ENCODE measurements around the gene FBXL7.

The FBXL7 gene

DNA sequence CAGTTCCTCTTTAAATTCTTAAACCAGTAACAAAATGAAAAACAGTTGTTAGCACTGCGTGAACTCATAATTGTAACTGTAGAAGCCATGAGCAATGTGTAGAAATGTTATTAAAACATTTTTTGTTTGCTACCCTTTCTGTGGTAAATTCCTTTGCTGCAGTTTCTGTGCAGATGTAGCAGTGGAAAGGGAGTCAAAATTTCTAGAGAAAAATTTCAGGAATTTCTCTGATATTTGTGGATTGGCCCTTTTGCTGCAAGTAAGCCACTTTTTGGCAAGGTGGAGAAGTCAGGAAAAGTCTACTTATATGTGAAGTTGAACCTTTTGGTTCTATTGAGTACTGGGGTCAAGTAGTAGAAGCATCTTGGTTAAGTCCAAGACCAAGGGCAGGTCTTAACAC, 10.1 kb downstream of the FBXL7 start:
- no peak overlapping the region for H3K4me3 ChIP-seq (ENCODE audit: low read length)
- no peaks in the 10 kb centered on the region for H3K36me3 ChIP-seq (ENCODE audit: control insufficient read depth, insufficient read depth, low read length)
- H3K9ac ChIP-seq (ENCODE audit: low read length): no peak overlapping the region
- no peaks in the 10 kb centered on the region for H3K9me3 ChIP-seq (ENCODE audit: control insufficient read depth, low read length)
- no peaks in the 10 kb centered on the region for H3K4me1 ChIP-seq (ENCODE audit: control insufficient read depth, insufficient read depth, low read length)
- H3K27me3 ChIP-seq (ENCODE audit: control insufficient read depth, insufficient read depth, low read length): no peaks in the 10 kb centered on the region

DNA sequence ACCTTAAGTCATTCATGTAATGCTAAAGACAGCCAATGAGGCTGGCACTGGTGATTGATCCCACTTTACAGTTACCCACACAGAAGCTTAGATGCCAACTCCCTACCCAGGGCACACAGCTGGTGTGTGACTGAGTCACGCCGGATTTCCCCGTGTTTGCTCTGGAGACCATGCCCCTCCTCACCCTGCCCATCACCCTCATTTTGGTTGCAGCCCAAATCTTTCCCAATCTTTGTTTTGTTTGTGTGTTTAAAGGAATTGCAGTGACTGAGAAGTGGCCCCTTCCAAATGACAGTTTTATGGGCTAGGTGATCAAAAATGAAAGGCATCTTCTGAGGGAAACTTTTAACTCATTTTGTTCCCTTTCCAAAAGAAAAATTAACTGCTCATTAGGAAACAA, 10.9 kb downstream of the FBXL7 start:
- no peaks in the 10 kb centered on the region for H3K27me3 ChIP-seq (ENCODE audit: control insufficient read depth, insufficient read depth, low read length)
- H3K4me1 ChIP-seq (ENCODE audit: control insufficient read depth, insufficient read depth, low read length): no peaks in the 10 kb centered on the region
- no peaks in the 10 kb centered on the region for H3K36me3 ChIP-seq (ENCODE audit: control insufficient read depth, insufficient read depth, low read length)
- H3K9me3 ChIP-seq (ENCODE audit: control insufficient read depth, low read length): no peaks in the 10 kb centered on the region
- H3K9ac ChIP-seq (ENCODE audit: low read length): no peak overlapping the region
- no peak overlapping the region for H3K4me3 ChIP-seq (ENCODE audit: low read length)

DNA sequence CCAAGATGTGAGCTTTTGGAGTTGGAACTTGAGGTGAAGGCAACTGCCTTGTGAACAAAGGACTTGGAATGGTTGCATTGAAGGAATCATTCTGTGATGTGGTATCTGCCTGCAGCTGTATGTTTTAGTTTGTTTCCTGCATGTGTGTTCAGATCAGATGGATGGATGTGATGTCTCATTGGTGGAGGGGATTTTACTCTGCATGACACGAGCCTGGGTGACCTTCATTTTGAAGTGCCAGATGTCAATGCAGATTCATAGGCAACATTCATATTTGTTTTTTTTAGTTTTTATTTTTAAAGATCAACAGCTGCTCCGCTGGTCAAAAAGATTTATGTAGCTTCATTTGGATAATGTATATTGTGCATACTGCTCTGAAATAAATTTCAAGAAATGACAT, 13.5 kb downstream of the FBXL7 start:
- Histone ChIP-seq H3K9ac (ENCODE audit: low read length) (no peak overlapping the region), H3K4me3 (ENCODE audit: low read length) (no peak overlapping the region), H3K4me1 (ENCODE audit: control insufficient read depth, insufficient read depth, low read length) (no peaks in the 10 kb centered on the region), H3K9me3 (ENCODE audit: control insufficient read depth, low read length) (no peaks in the 10 kb centered on the region), H3K36me3 (ENCODE audit: control insufficient read depth, insufficient read depth, low read length) (no peaks in the 10 kb centered on the region), H3K27me3 (ENCODE audit: control insufficient read depth, insufficient read depth, low read length) (no peaks in the 10 kb centered on the region)

DNA sequence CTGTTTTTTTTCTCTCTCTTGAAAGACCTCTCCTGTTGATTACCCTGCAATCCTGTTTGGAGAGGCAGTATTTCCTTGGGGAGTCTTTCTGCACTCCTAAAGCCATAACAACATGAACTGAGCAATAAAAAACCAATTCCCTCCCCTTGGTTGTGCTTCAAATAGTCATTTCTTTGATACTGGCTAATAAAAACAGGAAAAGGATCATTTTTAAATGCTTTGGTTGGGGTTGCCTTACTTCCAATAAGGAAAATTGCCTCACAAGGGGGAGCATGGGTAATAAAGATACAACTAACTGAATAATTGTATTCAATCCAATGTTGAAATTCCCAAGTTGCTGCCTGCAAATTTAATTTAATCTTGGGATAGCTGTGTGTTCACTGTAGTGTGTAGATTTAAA, 13.9 kb downstream of the FBXL7 start:
- no peaks in the 10 kb centered on the region for H3K4me1 ChIP-seq (ENCODE audit: control insufficient read depth, insufficient read depth, low read length)
- no peaks in the 10 kb centered on the region for H3K9me3 ChIP-seq (ENCODE audit: control insufficient read depth, low read length)
- no peak overlapping the region for H3K4me3 ChIP-seq (ENCODE audit: low read length)
- no peak overlapping the region for H3K9ac ChIP-seq (ENCODE audit: low read length)
- H3K36me3 ChIP-seq (ENCODE audit: control insufficient read depth, insufficient read depth, low read length): no peaks in the 10 kb centered on the region
- H3K27me3 ChIP-seq (ENCODE audit: control insufficient read depth, insufficient read depth, low read length): no peaks in the 10 kb centered on the region

DNA sequence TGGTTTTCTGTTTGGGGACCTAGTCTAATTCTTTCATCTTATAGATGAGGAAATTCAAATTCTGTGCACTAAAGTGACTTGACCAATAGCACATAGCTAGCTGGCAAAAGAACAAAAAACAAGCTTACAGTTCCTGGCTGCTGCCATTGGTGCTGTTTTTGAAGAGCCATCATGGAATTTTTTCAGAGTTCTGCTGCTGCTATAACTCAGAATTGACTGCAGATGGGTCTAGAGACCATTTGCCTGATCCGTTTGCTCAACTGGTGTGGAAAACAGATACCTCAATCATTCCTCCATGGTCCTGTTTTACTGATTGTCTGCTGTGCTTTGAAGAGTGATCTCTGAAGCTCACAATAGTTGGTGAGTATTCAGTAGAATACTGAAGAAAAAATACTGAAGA, 15.2 kb downstream of the FBXL7 start:
- Histone ChIP-seq H3K4me1 (ENCODE audit: control insufficient read depth, insufficient read depth, low read length) (no peaks in the 10 kb centered on the region), H3K27me3 (ENCODE audit: control insufficient read depth, insufficient read depth, low read length) (no peaks in the 10 kb centered on the region), H3K36me3 (ENCODE audit: control insufficient read depth, insufficient read depth, low read length) (no peaks in the 10 kb centered on the region)

DNA sequence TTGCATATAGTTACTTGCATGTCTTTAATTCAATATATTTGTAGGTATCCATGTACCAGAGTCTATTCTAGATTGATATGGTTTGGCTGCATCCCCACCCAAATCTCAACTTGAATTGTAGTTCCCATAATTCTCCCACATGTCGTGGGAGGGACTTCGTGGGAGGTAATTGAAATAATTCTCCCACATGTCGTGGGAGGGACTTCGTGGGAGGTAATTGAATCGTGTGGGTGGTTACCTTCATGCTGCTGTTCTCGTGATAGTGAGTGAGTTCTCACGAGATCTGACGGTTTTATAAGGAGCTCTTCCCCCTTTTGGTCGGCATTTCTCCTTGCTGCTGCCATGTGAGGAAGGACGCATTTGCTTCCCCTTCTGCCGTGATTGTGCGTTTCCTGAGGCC, 16.5 kb downstream of the FBXL7 start:
- no peaks in the 10 kb centered on the region for H3K4me1 ChIP-seq (ENCODE audit: control insufficient read depth, insufficient read depth, low read length)

More for the DNA sequence above, 15.2 kb downstream of the FBXL7 start:
- Histone ChIP-seq H3K9ac (ENCODE audit: low read length) (no peak overlapping the region), H3K9me3 (ENCODE audit: control insufficient read depth, low read length) (no peaks in the 10 kb centered on the region), H3K4me3 (ENCODE audit: low read length) (no peak overlapping the region)

DNA sequence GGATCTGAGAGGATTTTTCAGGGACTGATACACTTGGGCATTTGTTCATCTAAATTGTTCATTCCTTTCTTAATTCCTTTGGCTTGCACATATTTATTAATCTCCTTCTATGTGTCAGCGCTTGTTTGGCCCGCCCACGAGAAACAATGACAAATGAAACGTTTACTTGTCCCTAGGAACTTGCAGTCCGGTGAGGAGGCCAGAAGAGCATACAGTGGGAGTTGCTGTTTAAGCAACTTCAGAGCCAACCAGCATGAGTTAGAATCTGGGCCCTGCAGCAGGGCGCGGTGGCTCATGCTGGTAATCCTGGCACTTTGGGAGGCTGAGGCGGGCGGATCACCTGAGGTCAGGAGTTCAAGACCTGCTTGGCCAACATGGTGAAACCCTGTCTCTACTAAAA, 18.8 kb downstream of the FBXL7 start:
- Histone ChIP-seq H3K4me1 (ENCODE audit: control insufficient read depth, insufficient read depth, low read length) (no peaks in the 10 kb centered on the region), H3K4me3 (ENCODE audit: low read length) (no peak overlapping the region), H3K36me3 (ENCODE audit: control insufficient read depth, insufficient read depth, low read length) (no peaks in the 10 kb centered on the region), H3K9me3 (ENCODE audit: control insufficient read depth, low read length) (no peaks in the 10 kb centered on the region), H3K27me3 (ENCODE audit: control insufficient read depth, insufficient read depth, low read length) (no peaks in the 10 kb centered on the region), H3K9ac (ENCODE audit: low read length) (no peak overlapping the region)

More for the DNA sequence above, 16.5 kb downstream of the FBXL7 start:
- no peak overlapping the region for H3K4me3 ChIP-seq (ENCODE audit: low read length)
- H3K27me3 ChIP-seq (ENCODE audit: control insufficient read depth, insufficient read depth, low read length): no peaks in the 10 kb centered on the region
- H3K9ac ChIP-seq (ENCODE audit: low read length): no peak overlapping the region
- no peaks in the 10 kb centered on the region for H3K36me3 ChIP-seq (ENCODE audit: control insufficient read depth, insufficient read depth, low read length)
- no peaks in the 10 kb centered on the region for H3K9me3 ChIP-seq (ENCODE audit: control insufficient read depth, low read length)

DNA sequence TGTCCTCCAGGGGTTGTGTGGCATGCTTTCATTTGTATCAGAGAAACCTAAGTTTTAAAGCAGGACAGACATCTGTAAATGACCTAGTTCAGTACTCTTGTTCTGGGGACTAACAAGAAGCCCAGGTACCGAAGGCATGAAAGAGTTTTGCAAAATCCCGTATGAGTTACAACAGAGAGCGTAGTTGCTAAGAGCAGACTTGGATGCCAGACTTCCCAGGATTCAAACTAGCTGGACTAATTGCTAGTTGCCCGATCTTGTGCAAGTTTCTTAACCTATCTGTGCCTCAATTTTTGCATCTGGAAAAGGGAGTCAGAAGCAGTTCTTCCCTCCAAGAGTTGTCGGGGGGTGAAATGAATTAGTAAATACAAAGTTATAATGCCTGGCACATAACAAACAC, 20.9 kb downstream of the FBXL7 start:
- no peaks in the 10 kb centered on the region for H3K4me1 ChIP-seq (ENCODE audit: control insufficient read depth, insufficient read depth, low read length)
- H3K27me3 ChIP-seq (ENCODE audit: control insufficient read depth, insufficient read depth, low read length): no peaks in the 10 kb centered on the region
- no peak overlapping the region for H3K9ac ChIP-seq (ENCODE audit: low read length)
- no peaks in the 10 kb centered on the region for H3K36me3 ChIP-seq (ENCODE audit: control insufficient read depth, insufficient read depth, low read length)
- no peak overlapping the region for H3K4me3 ChIP-seq (ENCODE audit: low read length)
- H3K9me3 ChIP-seq (ENCODE audit: control insufficient read depth, low read length): no peaks in the 10 kb centered on the region

DNA sequence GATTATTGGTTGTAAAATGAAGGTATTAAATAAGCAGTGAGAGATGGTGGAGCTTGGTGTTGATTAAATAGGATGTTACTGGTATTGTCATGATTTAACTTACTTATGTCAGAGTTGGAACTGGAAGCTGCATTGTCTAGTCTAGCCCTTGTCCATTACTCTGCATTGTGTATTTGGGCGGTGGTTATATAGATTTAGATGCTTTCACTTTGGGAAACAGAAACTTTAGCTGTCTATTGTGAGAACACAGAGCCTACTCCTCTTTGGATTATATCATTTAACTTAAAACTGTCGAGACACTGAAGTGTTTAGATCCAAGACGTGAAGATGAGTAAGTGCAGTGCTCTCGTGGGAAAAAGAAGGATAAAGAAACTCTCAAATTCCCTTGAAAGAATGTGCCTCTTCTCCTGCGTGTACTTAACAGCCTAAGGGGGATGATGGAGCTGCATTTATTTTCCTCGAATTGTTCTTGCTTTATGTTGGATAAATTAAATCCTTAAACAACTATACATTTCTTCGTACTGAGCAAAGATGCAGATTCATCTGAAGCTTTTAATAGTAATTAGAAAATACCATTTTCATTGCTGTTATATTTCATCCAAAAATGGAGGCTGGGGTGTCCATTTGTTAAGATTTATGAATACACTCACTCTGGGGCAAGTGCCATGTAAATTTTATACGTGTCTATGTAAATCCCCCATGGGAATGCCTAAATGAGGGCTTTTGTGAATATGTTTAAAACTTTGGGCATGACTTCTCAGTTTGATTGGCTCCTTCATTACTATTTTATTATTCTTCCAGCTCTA, 21.6 kb downstream of the FBXL7 start:
- Histone ChIP-seq H3K4me3 (ENCODE audit: low read length) (no peak overlapping the region), H3K9me3 (ENCODE audit: control insufficient read depth, low read length) (no peaks in the 10 kb centered on the region), H3K27me3 (ENCODE audit: control insufficient read depth, insufficient read depth, low read length) (no peaks in the 10 kb centered on the region), H3K4me1 (ENCODE audit: control insufficient read depth, insufficient read depth, low read length) (no peaks in the 10 kb centered on the region), H3K36me3 (ENCODE audit: control insufficient read depth, insufficient read depth, low read length) (no peaks in the 10 kb centered on the region), H3K9ac (ENCODE audit: low read length) (no peak overlapping the region)

DNA sequence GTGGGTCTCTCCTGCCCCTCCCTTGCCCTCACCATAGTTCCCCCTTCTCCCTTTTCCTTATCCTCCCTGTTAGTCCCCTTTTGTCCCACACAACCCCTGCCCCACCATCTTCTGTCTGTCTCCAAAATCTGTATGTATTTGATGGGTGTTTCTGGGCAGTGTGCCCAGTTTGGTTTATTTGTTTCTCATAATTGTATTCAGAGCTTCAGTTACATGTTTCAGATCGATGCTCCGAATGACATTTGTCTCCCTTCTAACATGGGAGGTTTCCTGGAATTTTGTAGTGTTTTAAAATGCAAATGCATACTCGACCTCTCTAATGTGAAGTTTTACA, 22.2 kb downstream of the FBXL7 start:
- Histone ChIP-seq H3K4me3 (ENCODE audit: low read length) (no peak overlapping the region), H3K9ac (ENCODE audit: low read length) (no peak overlapping the region)

DNA sequence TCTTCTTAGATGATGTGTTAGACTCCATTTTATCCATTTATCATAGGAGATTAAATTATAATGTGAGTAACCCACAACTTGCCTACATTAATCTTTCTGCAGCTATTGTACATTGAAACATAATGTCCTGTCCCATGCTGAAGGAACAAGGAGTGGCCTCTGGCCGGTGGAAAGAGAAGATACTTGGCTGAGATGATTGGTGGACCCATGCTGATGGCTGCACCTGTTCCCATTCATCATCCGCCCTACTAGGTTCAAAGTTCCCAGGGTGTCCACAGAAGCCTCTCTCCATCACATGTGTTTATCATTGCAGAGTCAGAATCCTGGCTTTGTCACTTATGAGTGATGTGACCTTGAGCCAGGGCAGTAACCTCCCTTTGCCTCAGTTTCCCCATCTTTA, 24.7 kb downstream of the FBXL7 start:
- H3K4me3 ChIP-seq (ENCODE audit: low read length): no peak overlapping the region
- H3K4me1 ChIP-seq (ENCODE audit: control insufficient read depth, insufficient read depth, low read length): no peaks in the 10 kb centered on the region
- H3K9me3 ChIP-seq (ENCODE audit: control insufficient read depth, low read length): no peaks in the 10 kb centered on the region
- H3K27me3 ChIP-seq (ENCODE audit: control insufficient read depth, insufficient read depth, low read length): no peaks in the 10 kb centered on the region
- H3K36me3 ChIP-seq (ENCODE audit: control insufficient read depth, insufficient read depth, low read length): no peaks in the 10 kb centered on the region
- no peak overlapping the region for H3K9ac ChIP-seq (ENCODE audit: low read length)

More for the DNA sequence above, 22.2 kb downstream of the FBXL7 start:
- Histone ChIP-seq H3K36me3 (ENCODE audit: control insufficient read depth, insufficient read depth, low read length) (no peaks in the 10 kb centered on the region), H3K9me3 (ENCODE audit: control insufficient read depth, low read length) (no peaks in the 10 kb centered on the region), H3K4me1 (ENCODE audit: control insufficient read depth, insufficient read depth, low read length) (no peaks in the 10 kb centered on the region), H3K27me3 (ENCODE audit: control insufficient read depth, insufficient read depth, low read length) (no peaks in the 10 kb centered on the region)

DNA sequence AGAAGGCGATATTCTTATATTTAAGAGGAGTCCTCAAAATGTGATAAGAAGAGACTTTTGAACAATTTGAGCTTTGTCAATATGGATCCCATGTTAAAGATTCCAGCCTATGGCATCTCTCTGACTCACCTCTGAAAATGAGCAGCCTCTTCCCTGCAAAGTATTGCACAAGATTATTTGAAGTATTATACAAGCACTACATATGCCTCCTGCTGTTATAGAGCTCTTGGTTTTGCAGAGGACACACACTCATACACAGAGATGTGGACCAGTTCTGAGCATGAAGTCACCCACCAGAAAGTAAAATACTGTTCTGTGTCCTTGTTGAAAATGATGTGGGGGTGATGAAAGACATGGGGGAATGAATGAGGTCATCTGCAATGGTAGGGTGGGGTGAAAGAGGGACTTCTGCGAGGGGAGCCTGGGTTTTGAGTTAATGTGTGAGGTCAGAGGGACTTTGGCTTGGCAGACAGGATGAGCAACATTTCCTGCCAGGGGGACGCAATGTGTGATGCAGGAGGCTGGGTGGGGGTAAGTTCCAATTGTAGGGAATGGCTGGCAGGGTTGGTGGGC, 25.8 kb downstream of the FBXL7 start:
- Histone ChIP-seq H3K9me3 (ENCODE audit: control insufficient read depth, low read length) (no peaks in the 10 kb centered on the region), H3K36me3 (ENCODE audit: control insufficient read depth, insufficient read depth, low read length) (no peaks in the 10 kb centered on the region), H3K4me3 (ENCODE audit: low read length) (no peak overlapping the region), H3K4me1 (ENCODE audit: control insufficient read depth, insufficient read depth, low read length) (no peaks in the 10 kb centered on the region), H3K9ac (ENCODE audit: low read length) (no peak overlapping the region), H3K27me3 (ENCODE audit: control insufficient read depth, insufficient read depth, low read length) (no peaks in the 10 kb centered on the region)
